ENCODE measurements around the gene ROPN1L.

The ROPN1L gene

DNA sequence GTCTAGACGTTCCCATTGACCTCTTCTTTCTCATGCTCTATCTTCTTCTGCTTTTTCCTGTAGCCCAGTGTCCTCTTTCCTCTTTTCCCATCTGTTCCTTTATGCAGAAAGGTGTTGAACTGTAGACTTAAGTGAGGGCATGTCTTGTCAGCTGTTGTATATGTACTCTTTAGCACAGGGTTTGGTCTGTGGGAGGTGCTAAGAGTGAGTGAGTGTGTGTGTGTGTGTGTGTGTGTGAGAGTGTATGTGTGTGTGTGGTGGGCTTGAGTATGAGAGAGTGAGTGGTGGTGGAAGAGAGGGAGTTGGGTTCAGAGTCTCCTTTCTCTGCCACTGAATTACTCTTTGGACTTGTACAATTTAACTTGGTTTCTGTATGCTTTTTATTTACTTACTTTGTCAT lies 10.3 kb upstream of the ROPN1L start:
- no peak for DNase-seq

GRCh38 chr5:10432059-10433008 lies 9.3 kb upstream of the ROPN1L start:
- DNase-seq: no peak

GRCh38 chr5:10434392-10434791 lies 7.3 kb upstream of the ROPN1L start:
- DNase-seq: no peak

- DNase-seq: no peak
These were observed 3.4 kb upstream of the ROPN1L start for GRCh38 chr5:10438301-10438700.

DNA sequence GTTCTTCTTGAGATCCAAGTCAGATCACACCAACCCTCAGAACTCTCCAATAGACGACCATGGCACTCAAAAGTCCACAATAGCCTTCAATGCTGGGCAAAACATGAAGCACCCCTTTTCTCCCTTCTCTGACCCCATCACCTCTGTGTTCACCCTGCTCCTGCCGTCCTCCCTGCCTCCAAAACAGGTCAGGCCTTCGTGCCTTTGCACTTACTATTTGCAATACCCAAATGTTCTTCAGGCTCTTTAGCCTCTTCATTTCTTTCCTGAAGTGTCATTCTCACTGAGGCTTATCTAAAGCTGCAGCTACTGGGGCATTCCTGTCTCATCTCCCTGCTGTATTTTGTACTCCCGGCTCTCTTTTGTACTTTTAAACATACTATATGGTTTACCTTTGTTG lies 2.0 kb upstream of the ROPN1L start:
- DNase-seq: no peak

GRCh38 chr5:10440367-10440990 lies 1.2 kb upstream of the ROPN1L start:
- DNase-seq: no peak

- no peak for DNase-seq
These were observed 335 bp downstream of the ROPN1L start for GRCh38 chr5:10441992-10442435.

- DNase-seq: no peak
These were observed 897 bp downstream of the ROPN1L start for GRCh38 chr5:10442576-10442975.

DNA sequence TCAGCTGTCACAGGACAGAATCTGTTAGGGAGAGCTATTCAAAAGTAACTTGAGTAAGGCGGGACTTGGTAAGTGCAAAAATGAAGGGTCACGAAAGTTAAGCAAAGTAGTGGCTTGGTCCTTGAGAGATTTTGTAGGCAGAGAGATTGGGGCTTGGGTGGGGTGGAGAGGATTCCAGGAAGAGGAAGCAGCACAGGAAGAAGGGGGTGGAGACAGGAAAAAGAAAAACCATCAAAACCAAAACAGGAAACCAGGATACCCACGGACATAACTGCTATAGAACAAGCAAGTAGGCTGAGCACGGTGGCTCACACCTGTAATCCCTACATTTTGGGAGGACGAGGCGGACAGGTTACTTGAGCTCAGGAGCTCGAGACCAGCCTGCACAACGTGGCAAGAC lies 3.7 kb downstream of the ROPN1L start:
- no peak for DNase-seq

DNA sequence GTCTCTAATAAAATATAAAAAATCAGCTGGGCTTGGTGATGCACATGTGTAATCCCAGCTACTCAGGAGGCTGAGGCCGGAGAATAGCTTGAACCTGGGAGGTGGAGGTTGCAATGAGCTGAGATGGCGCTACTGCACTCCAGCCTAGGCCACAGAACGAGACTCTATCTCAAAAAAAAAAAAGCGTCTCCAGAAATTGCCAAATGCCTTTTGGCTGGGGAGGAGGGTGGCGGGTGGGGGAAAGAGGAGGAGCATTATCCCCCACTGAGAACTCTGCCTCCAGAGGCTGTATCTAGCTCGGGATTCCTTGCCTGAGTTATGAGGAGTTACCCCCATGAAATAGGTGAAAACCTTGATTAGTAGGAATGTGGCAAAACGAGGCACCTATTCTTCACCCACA lies 4.8 kb downstream of the ROPN1L start:
- no peak for DNase-seq

- DNase-seq: no peak
These were observed 5.4 kb downstream of the ROPN1L start for GRCh38 chr5:10447041-10447440.

DNA sequence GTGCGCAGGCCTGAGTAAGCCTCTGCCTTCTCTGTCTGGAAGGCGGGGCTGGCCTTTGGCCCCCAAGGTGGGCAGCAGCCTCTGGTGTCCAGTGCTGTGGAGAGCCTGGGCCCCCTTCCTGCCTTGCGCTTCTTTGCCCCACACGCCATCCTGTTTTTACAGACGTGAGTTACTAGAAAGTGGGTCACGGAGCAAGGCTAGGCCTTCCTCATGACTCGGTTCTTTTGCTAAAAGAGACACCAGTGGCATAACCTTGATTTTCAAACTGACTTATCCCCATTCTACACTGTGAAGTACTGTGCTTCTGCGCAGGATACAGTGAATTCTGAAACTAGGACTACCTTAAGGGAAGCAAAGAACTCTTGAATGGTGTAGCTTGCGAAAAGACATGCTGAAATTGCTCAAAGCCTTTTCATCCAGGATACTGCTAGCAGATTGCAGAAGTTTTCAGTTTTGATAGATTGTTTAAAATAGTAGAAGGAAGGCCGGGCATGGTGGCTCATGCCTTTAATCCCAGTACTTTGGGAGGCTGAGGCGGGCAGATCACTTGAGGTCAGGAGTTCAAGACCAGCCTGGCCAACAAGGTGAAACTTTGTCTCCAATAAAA lies 7.2 kb downstream of the ROPN1L start:
- DNase-seq: no peak

DNA sequence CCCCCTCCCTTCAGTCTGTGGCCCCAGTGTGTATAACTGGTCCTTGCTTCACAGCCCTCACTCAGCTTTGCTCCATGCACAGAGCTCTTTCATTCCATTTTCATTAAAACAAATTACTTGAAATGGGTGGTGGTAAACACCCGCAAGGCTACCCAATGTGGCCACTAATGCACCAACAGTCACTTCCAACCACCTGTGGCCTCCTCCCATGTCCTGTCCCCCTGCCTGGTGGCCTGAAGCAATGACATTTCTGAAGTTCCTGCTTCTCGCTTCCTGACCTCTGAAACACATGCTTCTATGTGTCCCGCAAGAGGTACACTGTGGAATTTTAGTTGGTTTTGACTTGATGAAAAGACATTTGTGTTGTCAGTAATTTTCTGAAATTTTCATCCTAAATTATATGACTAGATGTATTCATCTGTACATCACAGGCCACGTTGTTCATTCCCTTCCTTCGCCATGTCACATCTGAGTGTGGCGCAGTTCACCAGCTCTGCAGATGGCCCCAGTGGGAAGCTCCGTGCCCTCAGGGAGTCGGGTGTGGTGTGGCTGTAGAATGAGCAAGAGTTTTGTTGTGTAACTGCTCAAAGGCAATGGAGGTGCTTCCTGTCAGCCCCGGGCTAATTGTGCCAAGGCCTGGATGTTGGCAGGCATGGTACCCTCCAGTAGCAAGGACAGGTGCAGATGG lies 9.6 kb downstream of the ROPN1L start:
- DNase-seq: no peak

DNA sequence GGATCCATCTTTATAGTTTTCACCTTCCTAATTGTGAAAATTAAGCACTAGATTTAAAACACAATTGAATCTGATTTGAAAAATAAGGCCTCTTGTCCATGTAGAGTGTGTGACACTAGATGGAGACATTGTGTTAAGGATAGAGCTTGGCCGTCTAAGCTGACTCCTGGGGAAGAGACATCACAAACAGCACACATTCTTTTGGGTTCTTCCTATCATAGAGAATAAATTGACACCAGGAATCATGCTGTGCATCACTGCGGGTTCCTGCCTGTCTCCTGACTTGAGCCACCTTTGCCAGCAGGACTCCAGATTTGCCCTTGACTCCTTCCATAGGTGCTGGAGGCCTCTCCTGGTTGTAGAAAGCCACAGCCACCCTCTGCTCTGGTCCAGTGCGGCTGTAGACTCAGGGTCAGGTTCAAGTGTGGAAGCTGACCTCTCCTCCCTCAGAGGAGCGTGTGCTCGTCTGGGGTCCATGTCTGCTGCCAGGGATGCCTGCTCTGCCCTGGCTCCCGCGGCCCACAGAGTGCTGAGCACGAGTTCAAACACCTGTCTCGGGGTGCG lies 11.2 kb downstream of the ROPN1L start:
- DNase-seq: peak; percentile 58

- no peak for DNase-seq
These were observed 11.9 kb downstream of the ROPN1L start for GRCh38 chr5:10453545-10453944.

- no peak for DNase-seq
These were observed 13.1 kb downstream of the ROPN1L start for GRCh38 chr5:10454591-10455276.

DNA sequence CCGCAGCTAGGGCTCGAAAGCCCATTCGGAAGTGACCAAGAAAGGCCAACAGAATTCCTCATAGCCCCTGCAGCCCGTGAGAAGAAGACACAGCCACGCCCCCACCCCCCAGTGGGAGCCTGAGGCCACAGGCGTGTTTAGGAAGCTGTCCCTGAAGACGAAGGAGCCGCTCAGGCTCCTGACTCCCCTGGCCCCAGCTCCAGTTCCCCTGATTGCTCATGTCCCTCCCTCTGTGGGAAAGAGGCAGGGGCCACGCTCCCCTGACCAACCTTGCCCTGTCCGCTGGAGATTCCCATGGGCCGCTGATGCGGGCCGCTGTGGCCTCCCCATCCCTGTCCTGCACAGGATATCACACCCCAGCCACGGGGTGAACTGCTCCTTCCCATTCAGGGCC lies 13.6 kb downstream of the ROPN1L start:
- no peak for DNase-seq

DNA sequence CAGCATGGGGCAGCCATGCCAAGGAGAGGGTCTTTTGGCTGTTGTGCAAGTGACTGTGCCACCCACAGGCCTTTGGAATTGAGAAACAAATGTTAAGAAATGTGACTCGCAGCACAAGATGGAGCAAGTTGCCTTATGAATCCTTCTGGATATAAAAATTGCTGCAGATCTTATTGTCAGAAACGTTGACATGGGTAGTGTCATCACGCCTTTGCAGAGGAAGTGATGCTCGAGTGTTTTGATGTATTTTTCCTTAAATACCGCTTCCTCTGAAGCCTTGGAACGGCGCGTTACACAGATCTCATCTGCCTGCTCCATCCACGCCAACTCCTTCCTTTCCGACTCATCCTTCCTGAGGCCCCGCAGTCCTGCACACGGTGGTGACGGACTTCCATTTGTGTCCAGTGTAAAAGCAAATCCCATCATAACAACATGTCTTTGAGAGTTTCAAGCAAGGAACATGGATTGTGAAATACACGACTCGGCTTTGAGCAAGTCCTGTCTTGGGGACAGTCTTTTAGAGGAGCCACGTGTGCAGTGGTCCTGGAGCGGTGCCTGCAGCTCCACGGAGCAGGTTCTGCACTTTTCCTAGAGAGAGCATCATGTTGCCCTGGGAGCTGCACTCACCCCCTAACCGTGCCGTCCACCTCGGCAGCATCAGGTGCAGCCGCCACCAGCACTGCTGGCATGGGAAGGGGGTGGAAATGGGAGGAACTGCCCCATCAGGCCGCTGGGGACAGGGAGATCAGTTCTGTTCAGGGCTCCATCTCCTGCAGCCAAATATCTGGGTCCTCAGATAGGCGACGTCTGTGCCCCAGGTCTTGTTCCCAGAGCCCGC lies 15.1 kb downstream of the ROPN1L start:
- DNase-seq: no peak

DNA sequence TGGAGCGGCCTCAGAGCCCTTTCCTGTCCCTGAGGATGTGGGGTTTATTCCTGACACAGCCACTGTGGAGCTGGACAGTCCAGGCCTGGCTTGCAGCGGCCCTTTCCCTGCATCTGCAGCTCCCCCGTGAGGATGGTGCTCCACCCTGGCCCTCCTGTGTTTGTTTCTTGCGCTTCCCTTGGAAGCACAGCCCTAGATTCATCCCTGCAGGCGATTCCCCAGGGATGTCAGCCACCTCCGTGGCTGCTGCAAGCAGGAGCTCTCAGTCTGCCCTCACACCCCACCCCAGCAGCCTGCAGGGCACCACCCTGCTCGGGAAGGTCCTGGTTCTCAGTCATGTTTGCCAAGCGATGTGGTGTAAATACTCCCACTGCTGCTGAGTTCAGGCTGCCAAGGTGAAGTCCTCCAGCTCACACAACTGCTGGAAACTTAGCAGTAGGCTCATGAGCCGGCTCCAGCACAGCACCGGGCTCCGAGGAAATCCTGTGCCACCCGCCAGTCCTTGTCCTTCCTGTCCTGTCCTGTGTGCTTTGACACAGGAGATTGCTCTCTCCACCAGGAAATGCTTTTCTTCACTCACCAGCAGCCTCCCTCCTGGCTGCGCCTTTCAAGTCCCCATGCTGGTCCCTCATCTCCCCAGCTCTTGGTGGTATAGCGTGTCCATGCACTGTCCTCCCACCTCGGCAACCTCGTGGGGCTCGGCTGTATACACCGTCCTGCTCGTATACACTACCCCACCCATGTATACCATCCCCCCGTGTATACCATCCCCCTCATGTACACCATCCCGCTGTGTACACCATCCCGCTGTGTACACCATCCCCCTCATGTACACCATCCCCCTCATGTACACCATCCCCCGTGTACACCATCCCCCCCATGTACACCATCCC lies 16.2 kb downstream of the ROPN1L start:
- no peak for DNase-seq

All from NCI-H1092 treated with DMSO at 0.1 percent for 48 hours (cell line).